HEK293T (cell line): Measurements from ENCODE around the gene TRAPPC10.

Source experiments
- ARNT ChIP-seq: fragments of 450-650 bp; IDR thresholded peaks from 2 replicates; pipeline ENCODE4 v1.6.1; 2017; ENCODE audit warnings: mild to moderate bottlenecking
- ELF4 ChIP-seq: fragments of 450-650 bp; IDR thresholded peaks from 2 replicates; pipeline ENCODE4 v1.6.1; 2017; ENCODE audit warnings: antibody characterized with exemption
- FOXA1 ChIP-seq: fragments of 450-650 bp; IDR thresholded peaks from 2 replicates; pipeline ENCODE4 v1.6.1; 2016; ENCODE audit warnings: mild to moderate bottlenecking
- FOXK2 ChIP-seq: fragments of 450-650 bp; IDR thresholded peaks from 2 replicates; pipeline ENCODE4 v1.6.1; 2016; ENCODE audit warnings: mild to moderate bottlenecking
- FOXM1 ChIP-seq: fragments of 450-650 bp; IDR thresholded peaks from 2 replicates; pipeline ENCODE4 v1.6.1; 2017; ENCODE audit warnings: mild to moderate bottlenecking, borderline replicate concordance
- L3MBTL2 ChIP-seq: fragments of 450-650 bp; conservative IDR thresholded peaks from 2 replicates; pipeline ENCODE4 v1.6.1; 2016; ENCODE audit warnings: mild to moderate bottlenecking
- LEF1 ChIP-seq: fragments of 450-650 bp; IDR thresholded peaks from 2 replicates; pipeline ENCODE4 v1.6.1; 2017; ENCODE audit warnings: mild to moderate bottlenecking, borderline replicate concordance
- NFRKB ChIP-seq: fragments of 450-650 bp; IDR thresholded peaks from 2 replicates; pipeline ENCODE4 v1.6.1; 2016; ENCODE audit warnings: mild to moderate bottlenecking, moderate library complexity
- PKNOX1 ChIP-seq: fragments of 450-650 bp; IDR thresholded peaks from 2 replicates; pipeline ENCODE4 v1.6.1; 2016
- SP1 ChIP-seq: fragments of 450-650 bp; IDR thresholded peaks from 2 replicates; pipeline ENCODE4 v1.6.1; 2017
- ZNF384 ChIP-seq: fragments of 450-650 bp; IDR thresholded peaks from 2 replicates; pipeline ENCODE4 v1.6.1; 2016

GRCh38 chr21:44018813-44019567 is 6.9 kb downstream of the TRAPPC10 start:
- TF ChIP-seq PKNOX1 = no peak
- TF ChIP-seq FOXA1 = no peak
- no peak for TF ChIP-seq LEF1
- no peak for TF ChIP-seq ZNF384
- no peak for TF ChIP-seq FOXM1
- no peak for TF ChIP-seq ELF4
- TF ChIP-seq L3MBTL2 = no peak
- TF ChIP-seq SP1 = no peak
- TF ChIP-seq ARNT = no peak
- TF ChIP-seq NFRKB = no peak
- TF ChIP-seq FOXK2 = no peak
